KMS-11 (cell line): ENCODE data around the gene VSIR.

Experiments used
- H2AFZ ChIP-seq: fragments of 200-600 bp; sonication (generic); 2 replicates; pipeline ENCODE4 v1.6.1; 2016; ENCODE audit warnings: antibody characterized with exemption, mixed run types, low read depth
- H3K27ac ChIP-seq: fragments of 200-600 bp; sonication (generic); 2 replicates; pipeline ENCODE4 v1.6.1; 2016; ENCODE audit warnings: mild to moderate bottlenecking, mixed run types
- H3K27me3 ChIP-seq: fragments of 200-600 bp; sonication (generic); 2 replicates; pipeline ENCODE4 v1.6.1; 2017; ENCODE audit warnings: mild to moderate bottlenecking, low read depth, mixed run types, moderate library complexity; ENCODE audit not compliant: insufficient read depth
- H3K36me3 ChIP-seq: fragments of 200-600 bp; sonication (generic); 2 replicates; pipeline ENCODE4 v1.6.1; 2017; ENCODE audit warnings: mild to moderate bottlenecking, mixed run types; ENCODE audit not compliant: insufficient read depth
- H3K4me1 ChIP-seq: fragments of 200-600 bp; sonication (generic); 2 replicates; pipeline ENCODE4 v1.6.1; 2016; ENCODE audit warnings: mild to moderate bottlenecking, low read depth, mixed run types; ENCODE audit not compliant: poor library complexity, severe bottlenecking
- H3K4me2 ChIP-seq: fragments of 200-600 bp; sonication (generic); 2 replicates; pipeline ENCODE4 v1.7.0; 2016; ENCODE audit warnings: mild to moderate bottlenecking, mixed run types
- H3K4me3 ChIP-seq: fragments of 200-600 bp; sonication (generic); IDR thresholded peaks from 2 replicates; pipeline ENCODE4 v1.6.1; 2017; ENCODE audit warnings: low read depth, low read length, mixed read lengths; ENCODE audit not compliant: insufficient read depth
- H3K79me2 ChIP-seq: fragments of 200-600 bp; sonication (generic); 2 replicates; pipeline ENCODE4 v1.6.1; 2016; ENCODE audit warnings: low read depth, mixed run types; ENCODE audit not compliant: insufficient read depth
- H3K9ac ChIP-seq: fragments of 200-600 bp; sonication (generic); 2 replicates; pipeline ENCODE4 v1.6.1; 2016; ENCODE audit warnings: mild to moderate bottlenecking, mixed run types
- H4K20me1 ChIP-seq: fragments of 200-600 bp; sonication (generic); 2 replicates; pipeline ENCODE4 v1.6.1; 2016; ENCODE audit warnings: mild to moderate bottlenecking, mixed run types; ENCODE audit not compliant: insufficient read depth
- TF ChIP-seq, protein P1 (sequence below): fragments of 200-600 bp; sonication (generic); conservative IDR thresholded peaks from 2 replicates; pipeline ENCODE4 v1.6.1; 2017; ENCODE audit warnings: low read depth, mild to moderate bottlenecking, antibody characterized with exemption, low read length, moderate library complexity, mixed read lengths

VSIR gene

DNA sequence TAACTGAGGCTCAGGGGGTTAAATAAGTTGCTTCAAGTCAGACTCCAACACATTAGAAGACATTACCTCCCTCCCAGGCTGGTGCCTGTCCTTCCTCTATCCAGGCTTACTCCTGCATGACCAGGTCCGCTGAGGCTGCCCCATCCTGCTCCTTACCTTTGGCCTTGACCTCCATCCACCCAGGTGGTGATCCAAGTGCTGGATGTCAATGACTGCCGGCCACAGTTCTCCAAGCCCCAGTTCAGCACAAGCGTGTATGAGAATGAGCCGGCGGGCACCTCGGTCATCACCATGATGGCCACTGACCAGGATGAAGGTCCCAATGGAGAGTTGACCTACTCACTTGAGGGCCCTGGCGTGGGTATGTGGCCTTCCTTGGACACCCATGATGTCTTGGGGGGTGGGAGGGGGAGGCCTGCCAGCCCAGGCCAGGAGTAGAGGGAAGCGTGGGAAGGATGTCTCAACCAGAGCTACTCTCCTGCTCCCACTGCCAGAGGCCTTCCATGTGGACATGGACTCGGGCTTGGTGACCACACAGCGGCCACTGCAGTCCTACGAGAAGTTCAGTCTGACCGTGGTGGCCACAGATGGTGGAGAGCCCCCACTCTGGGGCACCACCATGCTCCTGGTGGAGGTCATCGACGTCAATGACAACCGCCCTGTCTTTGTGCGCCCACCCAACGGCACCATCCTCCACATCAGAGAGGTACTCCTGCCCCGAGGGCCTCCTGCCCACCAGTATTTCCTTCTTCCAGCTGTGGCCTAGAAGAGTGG lies 29.6 kb upstream of the VSIR start:
- H3K36me3 ChIP-seq, result no peaks in the 10 kb centered on the region
- H3K9ac ChIP-seq, result no peak overlapping the region
- H3K27me3 ChIP-seq, result peaks cover 45% of the 10 kb centered on the region; the same call in 1 of the 2 replicates
- TF ChIP-seq, protein P1, sequence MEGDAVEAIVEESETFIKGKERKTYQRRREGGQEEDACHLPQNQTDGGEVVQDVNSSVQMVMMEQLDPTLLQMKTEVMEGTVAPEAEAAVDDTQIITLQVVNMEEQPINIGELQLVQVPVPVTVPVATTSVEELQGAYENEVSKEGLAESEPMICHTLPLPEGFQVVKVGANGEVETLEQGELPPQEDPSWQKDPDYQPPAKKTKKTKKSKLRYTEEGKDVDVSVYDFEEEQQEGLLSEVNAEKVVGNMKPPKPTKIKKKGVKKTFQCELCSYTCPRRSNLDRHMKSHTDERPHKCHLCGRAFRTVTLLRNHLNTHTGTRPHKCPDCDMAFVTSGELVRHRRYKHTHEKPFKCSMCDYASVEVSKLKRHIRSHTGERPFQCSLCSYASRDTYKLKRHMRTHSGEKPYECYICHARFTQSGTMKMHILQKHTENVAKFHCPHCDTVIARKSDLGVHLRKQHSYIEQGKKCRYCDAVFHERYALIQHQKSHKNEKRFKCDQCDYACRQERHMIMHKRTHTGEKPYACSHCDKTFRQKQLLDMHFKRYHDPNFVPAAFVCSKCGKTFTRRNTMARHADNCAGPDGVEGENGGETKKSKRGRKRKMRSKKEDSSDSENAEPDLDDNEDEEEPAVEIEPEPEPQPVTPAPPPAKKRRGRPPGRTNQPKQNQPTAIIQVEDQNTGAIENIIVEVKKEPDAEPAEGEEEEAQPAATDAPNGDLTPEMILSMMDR, result no peak
- H3K79me2 ChIP-seq, result no peaks in the 10 kb centered on the region
- no peak overlapping the region for H3K27ac ChIP-seq
- H3K4me1 ChIP-seq, result no peaks in the 10 kb centered on the region
- H3K4me2 ChIP-seq, result no peak overlapping the region
- H2AFZ ChIP-seq, result no peak overlapping the region
- no peak overlapping the region for H3K4me3 ChIP-seq
- no peaks in the 10 kb centered on the region for H4K20me1 ChIP-seq

DNA sequence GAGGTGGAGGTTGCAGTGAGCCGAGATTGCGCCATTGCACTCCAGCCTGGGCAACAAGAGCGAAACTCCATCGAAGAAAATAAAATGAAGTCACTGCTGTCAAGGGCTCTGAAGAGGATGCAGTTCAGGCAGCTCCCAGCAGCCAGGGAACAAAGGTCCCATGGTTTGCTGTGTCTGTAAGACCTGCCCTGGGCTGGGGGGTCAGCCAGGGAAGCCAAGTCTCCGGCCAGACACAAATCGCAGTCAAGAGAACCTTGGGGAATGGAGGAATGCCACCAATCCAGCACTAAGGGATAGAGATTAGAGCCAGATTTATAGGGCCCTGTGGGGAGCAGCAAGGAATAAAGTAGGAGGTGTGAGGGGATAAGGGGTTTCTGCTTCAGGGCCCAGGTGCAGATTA lies 28.9 kb upstream of the VSIR start:
- Histone ChIP-seq H2AFZ (no peak overlapping the region), H3K27me3 (peaks cover 48% of the 10 kb centered on the region; the same call in 1 of the 2 replicates), H3K36me3 (no peaks in the 10 kb centered on the region), H3K9ac (no peak overlapping the region), H3K27ac (no peak overlapping the region), H3K4me1 (no peaks in the 10 kb centered on the region), H3K4me3 (no peak overlapping the region), H3K79me2 (no peaks in the 10 kb centered on the region), H4K20me1 (no peaks in the 10 kb centered on the region), H3K4me2 (no peak overlapping the region)
- TF ChIP-seq, protein P1, result no peak

DNA sequence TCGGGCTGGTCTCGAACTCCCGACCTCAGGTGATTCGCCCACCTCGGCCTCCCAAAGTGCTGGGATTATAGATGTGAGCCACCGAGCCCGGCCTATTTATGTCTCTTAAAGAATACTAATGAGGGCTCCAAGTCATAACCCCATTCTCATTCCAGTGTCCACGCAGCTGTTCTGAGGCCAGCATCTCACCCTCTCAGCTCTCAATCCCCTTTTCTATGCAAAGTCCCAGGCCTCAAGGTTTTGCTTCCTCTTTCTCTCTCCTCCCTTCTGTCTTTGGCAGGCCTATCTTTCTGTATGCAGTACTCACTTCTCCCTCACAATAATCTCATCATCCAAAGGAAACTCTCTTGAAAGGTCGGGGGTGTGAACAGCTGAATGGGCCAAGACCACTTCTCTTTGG lies 28.0 kb upstream of the VSIR start:
- Histone ChIP-seq H3K9ac (no peak overlapping the region), H3K4me2 (no peak overlapping the region), H3K4me1 (no peaks in the 10 kb centered on the region), H2AFZ (no peak overlapping the region), H3K27ac (no peak overlapping the region), H3K27me3 (peaks cover 48% of the 10 kb centered on the region; the same call in 1 of the 2 replicates), H3K4me3 (no peak overlapping the region), H3K79me2 (no peaks in the 10 kb centered on the region), H4K20me1 (no peaks in the 10 kb centered on the region), H3K36me3 (no peaks in the 10 kb centered on the region)
- TF ChIP-seq, protein P1, result no peak

DNA sequence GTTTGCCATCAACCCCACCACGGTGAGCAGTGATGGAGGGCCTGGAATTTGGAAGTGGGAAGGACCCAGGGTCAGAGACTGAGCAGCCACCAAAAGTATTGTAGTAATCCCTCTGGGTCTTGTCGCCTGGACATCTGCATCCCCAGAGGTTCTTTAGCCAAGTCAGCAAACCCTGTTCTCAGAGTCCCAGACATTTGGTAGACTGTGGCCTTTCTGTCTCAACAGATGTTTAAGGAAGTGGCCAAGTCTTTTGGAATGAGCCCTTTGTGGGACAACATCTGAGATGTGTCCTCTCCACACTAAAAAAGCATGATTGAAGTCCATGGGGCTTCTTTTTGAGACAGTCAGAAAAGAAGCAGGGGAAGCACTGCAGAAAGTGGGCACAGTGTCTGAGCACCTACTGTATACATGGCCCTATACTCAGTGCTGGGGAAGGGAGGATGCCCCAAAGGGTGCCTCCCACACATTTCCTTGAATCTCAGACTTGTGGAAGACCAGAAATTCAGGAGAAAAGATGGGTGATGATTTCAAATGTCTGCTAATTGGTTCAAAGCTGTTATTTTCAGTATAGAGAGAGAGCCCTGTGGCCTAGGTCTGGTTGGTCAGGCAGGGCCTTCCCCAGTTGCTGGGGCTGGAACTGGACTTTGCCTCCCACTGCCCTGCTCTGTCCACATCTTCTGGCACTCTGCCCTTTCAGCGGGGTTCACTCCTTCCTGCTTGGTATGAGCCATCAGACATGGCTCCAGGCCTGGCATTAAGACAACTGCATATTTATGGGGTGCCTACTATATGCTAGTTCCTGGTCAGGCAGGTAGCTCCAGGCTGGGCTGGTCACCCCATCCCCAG lies 26.5 kb upstream of the VSIR start:
- Histone ChIP-seq H3K27ac (no peak overlapping the region), H3K4me1 (no peaks in the 10 kb centered on the region), H3K4me3 (no peak overlapping the region), H4K20me1 (no peaks in the 10 kb centered on the region), H3K27me3 (peaks cover 50% of the 10 kb centered on the region; the same call in 1 of the 2 replicates), H3K9ac (no peak overlapping the region), H3K79me2 (no peaks in the 10 kb centered on the region), H2AFZ (no peak overlapping the region), H3K4me2 (no peak overlapping the region), H3K36me3 (no peaks in the 10 kb centered on the region)
- TF ChIP-seq, protein P1, result no peak
